Fibroblast of villous mesenchyme (primary cell): ENCODE measurements around the gene FXR2. TPM values are rescaled to one million over a fixed set of nuclear protein-coding genes. Genes with fewer than 3 reads are reported as not detected.

Experiments
- DNase-seq: peaks from one replicate; pipeline ENCODE4 v3.0.0-alpha.2; 2010; ENCODE audit warnings: low read depth
- H3K4me3 ChIP-seq: 2 replicates; pipeline ENCODE4 v1.5.1; 2011; ENCODE audit warnings: low read depth, mild to moderate bottlenecking, low read length
- total RNA-seq: library from RNA; depleted of rRNA; stranded (reverse); fragments of >200 nt; gene quantifications from 2 replicates; pipeline ENCODE4 v1.2.3, GENCODE V29; 2012
- TF ChIP-seq, protein P1 (sequence below): IDR thresholded peaks from 2 replicates; pipeline ENCODE4 v1.5.1; 2012; ENCODE audit warnings: low read depth, mild to moderate bottlenecking, low read length; ENCODE audit not compliant: insufficient read depth

FXR2 gene
- total RNA-seq, 1 donor: 39.7 TPM

DNA sequence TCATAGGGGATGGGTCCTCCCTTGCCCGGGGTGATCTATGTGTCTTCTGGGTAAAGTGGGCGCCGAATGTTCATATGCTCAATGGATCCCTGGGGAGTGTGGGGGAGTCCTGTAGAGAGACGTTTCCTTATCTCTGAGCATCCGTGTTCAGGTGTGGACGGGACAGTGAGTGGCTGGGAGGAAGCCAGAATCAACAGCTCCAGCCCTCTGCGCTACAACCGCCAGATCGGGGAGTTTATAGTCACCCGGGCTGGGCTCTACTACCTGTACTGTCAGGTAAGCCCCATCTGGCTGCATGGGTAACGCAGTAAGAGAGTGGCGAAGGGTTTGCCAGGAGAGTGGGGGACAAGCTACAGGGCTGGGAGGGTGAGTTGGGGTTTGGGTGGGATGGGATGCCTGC is 58.1 kb downstream of the FXR2 start:
- H3K4me3 ChIP-seq: no peak overlapping the region
- no peak for DNase-seq
- TF ChIP-seq, protein P1, sequence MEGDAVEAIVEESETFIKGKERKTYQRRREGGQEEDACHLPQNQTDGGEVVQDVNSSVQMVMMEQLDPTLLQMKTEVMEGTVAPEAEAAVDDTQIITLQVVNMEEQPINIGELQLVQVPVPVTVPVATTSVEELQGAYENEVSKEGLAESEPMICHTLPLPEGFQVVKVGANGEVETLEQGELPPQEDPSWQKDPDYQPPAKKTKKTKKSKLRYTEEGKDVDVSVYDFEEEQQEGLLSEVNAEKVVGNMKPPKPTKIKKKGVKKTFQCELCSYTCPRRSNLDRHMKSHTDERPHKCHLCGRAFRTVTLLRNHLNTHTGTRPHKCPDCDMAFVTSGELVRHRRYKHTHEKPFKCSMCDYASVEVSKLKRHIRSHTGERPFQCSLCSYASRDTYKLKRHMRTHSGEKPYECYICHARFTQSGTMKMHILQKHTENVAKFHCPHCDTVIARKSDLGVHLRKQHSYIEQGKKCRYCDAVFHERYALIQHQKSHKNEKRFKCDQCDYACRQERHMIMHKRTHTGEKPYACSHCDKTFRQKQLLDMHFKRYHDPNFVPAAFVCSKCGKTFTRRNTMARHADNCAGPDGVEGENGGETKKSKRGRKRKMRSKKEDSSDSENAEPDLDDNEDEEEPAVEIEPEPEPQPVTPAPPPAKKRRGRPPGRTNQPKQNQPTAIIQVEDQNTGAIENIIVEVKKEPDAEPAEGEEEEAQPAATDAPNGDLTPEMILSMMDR: no peak

DNA sequence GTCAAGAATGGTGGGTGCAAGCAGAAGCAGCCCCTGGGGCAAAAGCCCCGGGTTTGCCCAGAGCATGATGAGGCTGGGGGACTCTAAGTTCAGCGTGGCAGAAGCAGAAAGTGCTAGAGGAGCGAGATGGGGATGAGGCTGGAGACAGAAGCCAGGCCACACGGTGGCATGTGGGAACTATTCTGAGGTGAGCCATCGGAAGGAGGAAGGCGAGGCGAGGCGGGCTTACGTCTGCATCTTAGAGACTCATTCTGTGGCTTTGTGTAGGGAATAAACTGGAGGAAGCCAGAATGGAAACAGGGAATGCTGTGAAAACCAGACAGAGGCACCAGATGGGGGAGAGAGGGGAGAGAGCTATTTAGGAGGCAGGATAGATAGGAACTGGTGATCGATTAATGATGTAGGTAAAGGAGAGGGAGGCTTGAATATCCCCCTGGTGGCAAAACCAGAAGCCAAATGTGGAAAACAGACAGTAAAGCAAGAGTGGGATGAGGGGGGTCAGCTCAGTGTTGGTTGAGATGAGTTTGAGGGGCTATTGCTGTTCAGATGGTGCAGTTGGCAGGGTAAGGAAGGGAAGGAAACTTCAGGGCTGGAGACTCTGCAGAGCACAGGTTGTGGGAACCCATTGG is 59.3 kb downstream of the FXR2 start:
- DNase-seq: no peak
- TF ChIP-seq, protein P1: peak; percentile 19
- H3K4me3 ChIP-seq: no peak overlapping the region

DNA sequence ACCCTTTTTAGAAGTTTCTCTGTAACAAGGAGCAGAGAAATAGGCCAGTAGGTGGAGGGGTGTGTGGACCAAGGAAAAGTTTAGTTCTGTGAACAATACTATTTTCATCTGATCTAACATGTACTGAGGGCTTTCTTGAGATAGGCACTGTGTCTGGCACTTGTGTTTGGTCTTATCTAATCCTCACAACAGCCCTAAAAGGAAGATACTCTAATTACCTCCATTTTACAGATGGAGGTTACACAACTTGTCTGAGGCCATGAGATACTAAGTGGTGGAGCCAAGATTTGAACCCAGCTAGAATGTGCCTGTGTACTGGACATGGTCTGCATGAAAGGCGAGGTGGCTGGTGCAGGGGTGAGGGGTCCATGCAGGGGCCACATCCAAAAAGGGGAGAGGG is 61.3 kb downstream of the FXR2 start:
- TF ChIP-seq, protein P1: no peak
- H3K4me3 ChIP-seq: no peak overlapping the region
- no peak for DNase-seq

DNA sequence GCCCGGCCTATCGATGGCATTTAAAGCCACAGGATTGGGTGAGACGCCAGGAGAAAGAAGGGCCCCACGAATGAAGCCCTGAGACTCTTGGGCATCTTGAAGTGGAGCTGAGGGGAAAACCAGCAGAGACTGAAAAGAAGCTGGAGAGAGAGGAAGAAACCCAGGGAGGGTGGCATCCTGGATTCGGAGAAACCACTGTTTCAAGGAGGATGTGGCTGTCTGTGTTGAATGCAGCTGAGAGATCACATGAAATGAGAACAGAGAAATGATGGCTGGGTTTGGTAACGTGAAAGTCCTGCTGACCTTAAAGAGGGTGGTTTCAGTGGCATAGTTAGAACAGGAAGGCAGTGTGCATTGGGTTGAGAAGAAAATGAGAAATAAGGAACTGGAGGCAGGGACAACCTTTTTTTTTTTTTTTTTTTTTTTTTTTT is 62.1 kb downstream of the FXR2 start:
- TF ChIP-seq, protein P1: no peak
- H3K4me3 ChIP-seq: no peak overlapping the region
- no peak for DNase-seq

DNA sequence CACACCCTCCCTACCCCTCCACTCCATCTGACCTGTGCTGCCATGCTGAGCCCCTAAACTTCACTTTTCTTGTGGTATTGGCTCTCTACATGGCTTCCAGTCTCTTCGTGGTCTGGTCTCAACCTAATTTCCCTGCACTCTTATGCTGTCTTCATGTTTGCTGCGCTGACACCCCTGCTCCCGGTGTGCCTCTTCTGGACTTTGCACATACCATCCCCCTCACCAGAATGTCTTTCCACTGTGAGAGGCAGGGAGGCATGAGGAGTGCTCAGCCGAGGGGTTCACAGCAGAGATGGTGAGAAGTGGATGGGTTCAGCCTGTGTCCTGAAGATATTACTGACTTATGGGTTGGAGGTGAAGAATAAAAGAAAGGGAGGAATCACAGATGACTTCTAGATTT is 63.3 kb downstream of the FXR2 start:
- H3K4me3 ChIP-seq: no peak overlapping the region
- TF ChIP-seq, protein P1: no peak
- no peak for DNase-seq

DNA sequence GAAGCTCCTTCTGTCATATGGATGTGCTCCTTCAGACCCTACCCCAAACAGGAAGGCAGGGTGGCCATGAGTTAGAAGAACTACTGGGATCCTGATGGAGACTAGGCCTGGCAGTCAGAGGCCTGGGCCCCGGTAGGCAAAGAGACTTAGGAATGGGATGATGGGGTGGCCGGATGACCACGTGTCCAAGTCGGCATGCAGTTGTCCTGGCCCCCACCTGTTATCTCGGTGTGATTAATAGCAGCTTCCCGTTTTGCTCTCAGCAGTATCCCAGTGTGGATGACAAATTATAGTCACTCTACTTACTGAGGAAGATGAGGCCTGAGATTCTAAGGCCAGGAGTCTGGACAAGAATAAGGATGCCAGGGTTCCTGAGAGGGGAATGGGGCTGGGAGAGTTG is 64.4 kb downstream of the FXR2 start:
- DNase-seq: no peak
- TF ChIP-seq, protein P1: no peak

More for the DNA sequence above, 64.4 kb downstream of the FXR2 start:
- H3K4me3 ChIP-seq: no peak overlapping the region
